Neural progenitor cell (in vitro differentiated cells): ENCODE data around the gene CDC42BPA. TPM values are rescaled to one million over a fixed set of nuclear protein-coding genes. Genes with fewer than 3 reads are reported as not detected.

ENCODE experiments used
- DNase-seq: peaks from one replicate; pipeline ENCODE4 v3.0.0-alpha.2; 2016; ENCODE audit warnings: low spot score
- H2AFZ ChIP-seq: fragments of 200-600 bp; sonication (generic); replicated peaks from 2 replicates; pipeline ENCODE4 v1.6.1; 2016; ENCODE audit warnings: antibody characterized with exemption
- H3F3A ChIP-seq: fragments of 200-600 bp; sonication (generic); 2 replicates; pipeline ENCODE4 v1.6.1; 2016; ENCODE audit warnings: antibody characterized with exemption, low read depth
- H3K27ac ChIP-seq: fragments of 200-600 bp; sonication (generic); 2 replicates; pipeline ENCODE4 v1.5.1; 2016; ENCODE audit warnings: mild to moderate bottlenecking
- H3K27me3 ChIP-seq: fragments of 200-600 bp; sonication (generic); 2 replicates; pipeline ENCODE4 v1.6.1; 2016; ENCODE audit warnings: mild to moderate bottlenecking, moderate library complexity
- H3K36me3 ChIP-seq: fragments of 200-600 bp; sonication (generic); 2 replicates; pipeline ENCODE4 v1.5.1; 2016
- H3K4me1 ChIP-seq: fragments of 200-600 bp; sonication (generic); 2 replicates; pipeline ENCODE4 v1.6.1; 2016; ENCODE audit warnings: mixed run types
- H3K4me2 ChIP-seq: fragments of 200-600 bp; sonication (generic); 2 replicates; pipeline ENCODE4 v1.6.1; 2016
- H3K4me3 ChIP-seq: fragments of 200-600 bp; sonication (generic); 2 replicates; pipeline ENCODE4 v1.5.1; 2016
- H3K79me2 ChIP-seq: fragments of 200-600 bp; sonication (generic); 2 replicates; pipeline ENCODE4 v1.6.1; 2016; ENCODE audit warnings: low read depth
- H3K9ac ChIP-seq: fragments of 200-600 bp; sonication (generic); 2 replicates; pipeline ENCODE4 v1.6.1; 2016
- H3K9me3 ChIP-seq: fragments of 200-600 bp; sonication (generic); 2 replicates; pipeline ENCODE4 v1.5.1; 2016; ENCODE audit warnings: low read depth
- H4K20me1 ChIP-seq: fragments of 200-600 bp; sonication (generic); 2 replicates; pipeline ENCODE4 v1.6.1; 2016; ENCODE audit warnings: low read depth
- H3K27ac Mint-ChIP-seq: 3 replicates; pipeline ENCODE4 v1.8.0; 2021; ENCODE audit warnings: mixed read lengths
- H3K27me3 Mint-ChIP-seq: 2 replicates; pipeline ENCODE4 v1.8.0; 2022; ENCODE audit warnings: low read depth, mild to moderate bottlenecking, inconsistent platforms, moderate library complexity, mixed read lengths; ENCODE audit not compliant: insufficient read depth
- H3K36me3 Mint-ChIP-seq: 3 replicates; pipeline ENCODE4 v1.8.0; 2021; ENCODE audit warnings: mixed read lengths
- H3K4me1 Mint-ChIP-seq: 3 replicates; pipeline ENCODE4 v1.8.0; 2021; ENCODE audit warnings: mixed read lengths
- H3K4me3 Mint-ChIP-seq: 3 replicates; pipeline ENCODE4 v1.8.0; 2021; ENCODE audit warnings: mild to moderate bottlenecking, moderate library complexity, mixed read lengths
- H3K9me3 Mint-ChIP-seq: 3 replicates; pipeline ENCODE4 v1.8.0; 2020; ENCODE audit warnings: mixed read lengths
- CTCF ChIP-seq: fragments of 200-600 bp; sonication (generic); IDR thresholded peaks from 2 replicates; pipeline ENCODE4 v1.5.1; 2017; ENCODE audit warnings: antibody characterized with exemption, mild to moderate bottlenecking
- EZH2 ChIP-seq: fragments of 200-600 bp; sonication (generic); IDR thresholded peaks from 2 replicates; pipeline ENCODE4 v1.6.1; 2017; ENCODE audit warnings: antibody characterized with exemption, mild to moderate bottlenecking, moderate library complexity
- EZH2phosphoT487 ChIP-seq: fragments of 200-600 bp; sonication (generic); IDR thresholded peaks from 2 replicates; pipeline ENCODE4 v1.6.1; 2017; ENCODE audit warnings: antibody characterized with exemption
- total RNA-seq: library from RNA; depleted of rRNA; stranded (reverse); fragments of >200 nt; gene quantifications from 2 replicates; pipeline ENCODE4 v1.2.3, GENCODE V29; 2015; ENCODE audit warnings: low replicate concordance

Gene CDC42BPA
- total RNA-seq, 1 donor from 2014 or later: 54.7 TPM

DNA sequence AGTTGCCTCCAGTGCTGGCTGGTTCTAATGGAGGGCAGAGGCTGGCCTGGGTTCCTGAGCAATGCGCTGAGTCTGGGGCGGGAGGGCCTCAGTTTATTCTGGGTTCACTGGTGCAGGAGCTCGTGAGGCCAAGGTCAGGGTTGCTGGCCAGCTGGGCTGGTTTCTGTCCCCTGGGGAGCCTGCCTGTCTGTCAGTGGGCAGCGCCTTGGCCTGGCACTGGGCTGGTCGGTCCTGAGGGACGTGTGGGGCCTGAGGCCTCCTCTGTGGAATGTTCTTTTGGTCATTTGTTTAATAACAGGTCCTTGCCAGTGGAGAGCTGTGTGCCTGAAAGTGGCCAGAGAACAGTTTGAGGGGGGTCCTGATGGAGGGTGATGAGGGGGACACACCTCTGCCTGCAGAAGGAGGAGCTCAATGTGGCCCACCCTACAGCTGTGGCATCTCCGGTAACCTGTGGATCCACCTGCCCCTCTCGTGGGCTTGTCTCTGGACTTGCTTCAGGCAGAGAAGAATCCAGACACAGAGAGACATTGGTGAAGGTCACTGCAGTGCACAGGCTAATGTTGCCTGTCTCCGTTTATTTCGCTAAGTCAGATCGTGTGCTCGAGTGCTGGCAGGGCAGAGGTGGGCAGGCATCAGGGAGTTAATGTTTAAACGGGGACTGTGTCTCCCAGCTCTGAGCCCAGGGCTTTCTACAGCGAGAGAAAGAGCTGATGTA is 343.6 kb downstream of the CDC42BPA start:
- H3K27ac ChIP-seq: no peak overlapping the region
- H3K9me3 ChIP-seq: no peaks in the 10 kb centered on the region
- Mint-ChIP-seq H3K27ac (peak overlapping the region; percentile 83), H3K27me3 (peaks cover 12% of the 10 kb centered on the region), H3K36me3 (peaks cover 4% of the 10 kb centered on the region), H3K4me3 (no peak overlapping the region), H3K9me3 (peaks cover 7% of the 10 kb centered on the region), H3K4me1 (peaks cover 27% of the 10 kb centered on the region)
- no peak overlapping the region for H3K4me3 ChIP-seq
- H3K4me2 ChIP-seq: peak overlapping the region; percentile 52
- no peaks in the 10 kb centered on the region for H3F3A ChIP-seq
- H3K27me3 ChIP-seq: no peaks in the 10 kb centered on the region
- H2AFZ ChIP-seq: no peak overlapping the region
- H3K36me3 ChIP-seq: no peaks in the 10 kb centered on the region
- H3K79me2 ChIP-seq: no peaks in the 10 kb centered on the region
- peaks cover 30% of the 10 kb centered on the region for H3K4me1 ChIP-seq
- no peak overlapping the region for H3K9ac ChIP-seq
- TF ChIP-seq EZH2phosphoT487 (no peak), CTCF (no peak)
- DNase-seq: no peak
- peaks cover 3% of the 10 kb centered on the region for H4K20me1 ChIP-seq

- H3K27ac Mint-ChIP-seq: peak overlapping the region; percentile 87
- H3K4me3 Mint-ChIP-seq: no peak overlapping the region
- H3K36me3 ChIP-seq: no peaks in the 10 kb centered on the region
- H3K27me3 Mint-ChIP-seq: peaks cover 12% of the 10 kb centered on the region
- H3K4me1 ChIP-seq: peaks cover 30% of the 10 kb centered on the region
- H3K27ac ChIP-seq: peak overlapping the region; percentile 73
- peaks cover 27% of the 10 kb centered on the region for H3K4me1 Mint-ChIP-seq
- no peaks in the 10 kb centered on the region for H3K9me3 ChIP-seq
- peaks cover 11% of the 10 kb centered on the region for H3K9me3 Mint-ChIP-seq
- H3K79me2 ChIP-seq: no peaks in the 10 kb centered on the region
- no peak overlapping the region for H3K4me3 ChIP-seq
- H3K27me3 ChIP-seq: no peaks in the 10 kb centered on the region
- no peak for DNase-seq
- H3F3A ChIP-seq: no peaks in the 10 kb centered on the region
- peak overlapping the region; percentile 57 for H3K4me2 ChIP-seq
- peaks cover 4% of the 10 kb centered on the region for H3K36me3 Mint-ChIP-seq
- no peak overlapping the region for H3K9ac ChIP-seq
- peaks cover 3% of the 10 kb centered on the region for H4K20me1 ChIP-seq
- no peak overlapping the region for H2AFZ ChIP-seq
- TF ChIP-seq EZH2phosphoT487: no peak
- no peak for TF ChIP-seq EZH2
- TF ChIP-seq CTCF: no peak
These were observed 344.3 kb downstream of the CDC42BPA start for GRCh38 chr1:226973898-226974543.

DNA sequence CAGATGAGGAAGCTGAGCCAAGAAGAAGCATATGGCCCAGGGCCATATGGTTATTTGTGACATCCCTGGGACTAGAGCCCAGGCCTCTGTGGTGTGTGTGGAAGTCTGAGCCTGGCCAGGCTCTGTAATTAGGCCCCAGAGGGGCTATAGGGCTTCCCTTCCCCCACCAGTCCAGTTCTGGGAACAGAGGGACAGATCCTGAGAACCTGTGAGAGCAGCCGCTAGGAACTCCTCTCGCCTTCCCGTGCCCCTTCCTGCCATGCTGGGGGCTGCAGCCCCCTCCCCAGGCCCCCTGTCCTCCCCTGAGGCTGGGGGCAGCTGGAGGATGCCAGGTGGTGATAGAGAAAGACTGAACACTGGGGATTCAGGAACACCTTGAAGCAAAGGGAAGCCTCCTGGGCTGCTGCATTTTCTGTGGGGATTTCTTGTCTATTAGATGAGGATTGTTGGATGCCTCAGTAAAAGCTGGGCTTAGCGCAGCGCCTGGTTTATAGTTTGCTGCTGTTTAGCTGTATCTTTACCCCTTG is 344.9 kb downstream of the CDC42BPA start:
- Mint-ChIP-seq H3K4me3 (no peak overlapping the region), H3K4me1 (peaks cover 27% of the 10 kb centered on the region), H3K9me3 (peaks cover 11% of the 10 kb centered on the region), H3K27me3 (peaks cover 12% of the 10 kb centered on the region), H3K27ac (peak overlapping the region; percentile 50), H3K36me3 (peaks cover 4% of the 10 kb centered on the region)
- H3K9ac ChIP-seq: no peak overlapping the region
- peaks cover 30% of the 10 kb centered on the region for H3K4me1 ChIP-seq
- H4K20me1 ChIP-seq: peaks cover 3% of the 10 kb centered on the region
- no peaks in the 10 kb centered on the region for H3K36me3 ChIP-seq
- no peak overlapping the region for H2AFZ ChIP-seq
- H3K79me2 ChIP-seq: no peaks in the 10 kb centered on the region
- H3K27me3 ChIP-seq: no peaks in the 10 kb centered on the region
- DNase-seq: no peak
- no peak overlapping the region for H3K4me3 ChIP-seq
- no peaks in the 10 kb centered on the region for H3F3A ChIP-seq
- peak overlapping the region; percentile 73 for H3K27ac ChIP-seq
- TF ChIP-seq EZH2phosphoT487 (no peak), CTCF (no peak), EZH2 (no peak)
- H3K9me3 ChIP-seq: no peaks in the 10 kb centered on the region
- peak overlapping the region; percentile 57 for H3K4me2 ChIP-seq
